Measurements from ENCODE around the gene PRELP.
"Not testable (repeated sequence)": the region's sequence is repeated elsewhere in the genome, so short reads cannot be mapped to it uniquely, and the experiment has no call there.

PRELP gene

DNA sequence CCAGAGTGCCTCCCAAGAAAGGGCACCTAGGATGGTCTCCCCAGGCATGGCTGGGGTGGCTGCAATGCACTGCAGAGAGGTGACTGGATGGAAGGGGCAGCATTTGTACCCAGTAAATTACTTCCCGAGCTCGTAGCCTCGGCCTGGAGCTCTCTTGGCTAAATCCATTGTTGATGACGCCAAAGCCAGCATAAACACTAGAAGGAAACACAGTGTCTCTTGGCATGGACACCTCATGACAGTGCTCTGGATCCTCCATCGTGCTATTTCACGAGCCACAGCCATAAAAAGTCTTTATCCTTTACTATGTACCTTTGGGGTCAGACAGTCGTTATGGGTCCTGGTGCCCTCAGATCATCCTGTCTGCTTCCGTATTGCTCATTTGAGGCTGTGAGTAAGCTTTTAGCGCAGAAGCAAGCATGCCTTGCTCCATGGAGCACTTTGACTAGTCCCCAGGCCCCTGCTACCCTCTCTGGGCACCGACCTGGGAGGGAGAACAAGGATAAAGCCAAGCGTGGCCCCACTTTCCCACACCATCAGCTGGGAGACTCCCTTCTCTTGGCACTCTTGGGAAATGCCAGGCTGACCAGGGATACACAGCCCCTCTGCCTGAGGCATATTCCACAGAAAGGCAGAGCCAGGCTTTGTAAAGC is 10.3 kb upstream of the PRELP start (continued):
- TF ChIP-seq ZBTB7A (tag by site-specific recombination; IDR thresholded peaks at IDR 0.05; ENCODE audit: low read depth) (no peak), FEZF1 (tag by site-specific recombination; IDR thresholded peaks at IDR 0.05) (no peak), ZNF571 (tag by site-specific recombination; IDR thresholded peaks at IDR 0.05) (no peak), ZFP41 (tag by site-specific recombination; IDR thresholded peaks at IDR 0.05; ENCODE audit: borderline replicate concordance) (no peak)

DNA sequence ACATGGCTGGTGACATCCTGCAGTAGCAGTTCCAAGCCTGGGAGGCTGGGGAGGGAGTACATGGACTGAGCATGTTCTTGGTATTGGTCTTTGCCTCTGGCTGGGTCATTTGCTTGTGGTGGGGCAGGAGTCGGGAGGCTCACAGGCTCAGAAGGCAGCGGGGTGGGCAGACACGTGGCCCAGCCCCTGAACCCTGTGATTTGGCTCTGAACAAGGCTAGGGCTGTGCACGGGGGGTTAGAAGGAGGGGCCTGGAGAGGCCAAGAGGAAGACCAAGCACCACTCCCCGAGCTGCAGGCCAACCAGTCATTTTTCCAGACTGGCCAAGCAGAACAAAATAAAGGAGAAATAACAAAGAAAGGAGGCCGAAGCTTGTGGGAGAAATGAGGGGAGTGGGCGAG is 9.7 kb upstream of the PRELP start:
- no peaks in the 10 kb centered on the region for H3K4me1 ChIP-seq (ENCODE audit: control insufficient read depth, insufficient read depth, low read length)
- H3K4me3 ChIP-seq (ENCODE audit: low read depth, low read length), result no peak overlapping the region
- no peaks in the 10 kb centered on the region for H3K9me3 ChIP-seq (ENCODE audit: control insufficient read depth, insufficient read depth, low read depth, low read length)
- no peak for TF ChIP-seq ZNF366 (tag by site-specific recombination; conservative IDR thresholded peaks at IDR 0.05)
- TF ChIP-seq ZNF433 (tag by site-specific recombination; IDR thresholded peaks at IDR 0.05; ENCODE audit: low read depth), result no peak
- TF ChIP-seq SCRT1 (tag by site-specific recombination; IDR thresholded peaks at IDR 0.05; ENCODE audit: borderline replicate concordance), result no peak
- TF ChIP-seq, protein P1, sequence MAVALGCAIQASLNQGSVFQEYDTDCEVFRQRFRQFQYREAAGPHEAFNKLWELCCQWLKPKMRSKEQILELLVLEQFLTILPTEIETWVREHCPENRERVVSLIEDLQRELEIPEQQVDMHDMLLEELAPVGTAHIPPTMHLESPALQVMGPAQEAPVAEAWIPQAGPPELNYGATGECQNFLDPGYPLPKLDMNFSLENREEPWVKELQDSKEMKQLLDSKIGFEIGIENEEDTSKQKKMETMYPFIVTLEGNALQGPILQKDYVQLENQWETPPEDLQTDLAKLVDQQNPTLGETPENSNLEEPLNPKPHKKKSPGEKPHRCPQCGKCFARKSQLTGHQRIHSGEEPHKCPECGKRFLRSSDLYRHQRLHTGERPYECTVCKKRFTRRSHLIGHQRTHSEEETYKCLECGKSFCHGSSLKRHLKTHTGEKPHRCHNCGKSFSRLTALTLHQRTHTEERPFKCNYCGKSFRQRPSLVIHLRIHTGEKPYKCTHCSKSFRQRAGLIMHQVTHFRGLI (tag by site-specific recombination; IDR thresholded peaks at IDR 0.05), result peak; percentile 97
- H3K36me3 ChIP-seq (ENCODE audit: control insufficient read depth in 2 of 2, insufficient read depth in 1 of 2, low read length in 2 of 2), result no peaks in the 10 kb centered on the region
- H3K27ac ChIP-seq (ENCODE audit: extremely low read depth, low read depth, low read length), result no peak overlapping the region
- POLR2A ChIA-PET, result no interaction called here
- CTCF ChIA-PET, result interaction anchor here (0.8 to 1.9 kb wide), 5 partner anchors 22 to 236 kb away, joined by 3 to 5 read pairs (median 4); no protein-coding TSS in a partner anchor

DNA sequence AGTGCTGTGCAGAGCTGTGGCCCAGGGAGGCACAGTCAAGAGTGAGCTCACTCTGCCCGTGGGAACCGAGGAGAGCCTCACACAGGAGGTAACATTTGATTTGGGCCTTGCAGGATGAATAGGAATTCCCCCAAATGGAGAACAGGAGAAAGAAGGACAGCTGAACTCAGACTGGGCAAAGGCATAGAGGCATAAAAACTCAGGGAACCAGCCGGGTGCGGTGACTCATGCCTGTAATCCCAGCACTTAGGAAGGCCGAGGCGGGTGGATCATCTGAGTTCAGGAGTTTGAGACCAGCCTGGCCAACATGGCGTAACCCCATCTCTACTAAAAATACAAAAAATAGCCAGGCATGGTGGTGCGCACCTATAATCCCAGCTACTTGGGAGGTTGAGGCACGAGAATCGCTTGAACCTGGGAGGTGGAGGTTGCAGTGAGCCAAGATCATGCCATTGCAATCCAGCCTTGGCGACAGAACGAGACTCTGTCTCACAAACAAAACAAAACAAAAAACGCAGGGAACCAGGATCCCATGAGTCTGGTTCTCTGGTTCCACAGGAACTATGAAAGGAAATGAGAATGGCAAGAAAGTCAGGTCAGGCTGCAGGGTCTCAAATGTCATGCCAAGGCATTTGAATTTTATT is 8.6 kb upstream of the PRELP start:
- H3K27ac ChIP-seq (ENCODE audit: extremely low read depth, low read depth, low read length); H3K9me3 ChIP-seq (ENCODE audit: control insufficient read depth, insufficient read depth, low read depth, low read length); H3K36me3 ChIP-seq (ENCODE audit: control insufficient read depth in 2 of 2, insufficient read depth in 1 of 2, low read length in 2 of 2); POLR2A ChIA-PET; H3K4me3 ChIP-seq (ENCODE audit: low read depth, low read length); H3K4me1 ChIP-seq (ENCODE audit: control insufficient read depth, insufficient read depth, low read length): not testable (repeated sequence)
- CTCF ChIA-PET, result interaction anchor here (0.8 to 1.9 kb wide), 4 partner anchors 37 to 235 kb away, joined by 3 to 5 read pairs (median 4); no protein-coding TSS in a partner anchor

DNA sequence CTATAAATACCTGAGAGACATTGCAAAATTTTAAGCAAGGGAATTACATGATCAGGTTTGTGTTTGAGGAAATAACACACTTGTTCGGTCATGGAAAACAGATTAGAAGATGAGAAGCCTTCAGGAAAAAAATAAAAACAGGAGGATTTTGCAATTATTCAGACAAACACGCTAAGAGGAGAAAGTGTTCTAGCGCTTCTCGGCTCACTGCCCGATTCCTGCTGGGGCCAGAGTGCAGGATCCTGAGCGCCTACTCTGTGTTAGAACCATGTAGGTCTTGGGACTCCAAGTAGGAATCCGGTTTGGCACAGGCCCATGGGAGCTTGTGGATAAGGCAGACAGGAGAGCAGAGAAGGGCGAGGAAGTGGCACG is 8.1 kb upstream of the PRELP start:
- POLR2A ChIA-PET, result no interaction called here
- Histone ChIP-seq H3K4me3 (ENCODE audit: low read depth, low read length) (no peak overlapping the region), H3K27ac (ENCODE audit: extremely low read depth, low read depth, low read length) (no peak overlapping the region), H3K4me1 (ENCODE audit: control insufficient read depth, insufficient read depth, low read length) (no peaks in the 10 kb centered on the region), H3K9me3 (ENCODE audit: control insufficient read depth, insufficient read depth, low read depth, low read length) (no peaks in the 10 kb centered on the region), H3K36me3 (ENCODE audit: control insufficient read depth in 2 of 2, insufficient read depth in 1 of 2, low read length in 2 of 2) (no peaks in the 10 kb centered on the region)
- CTCF ChIA-PET, result interaction anchor here (1.4 kb wide), 1 partner anchor 125 kb away, joined by 5 read pairs; no protein-coding TSS in a partner anchor
- TF ChIP-seq, protein P2, sequence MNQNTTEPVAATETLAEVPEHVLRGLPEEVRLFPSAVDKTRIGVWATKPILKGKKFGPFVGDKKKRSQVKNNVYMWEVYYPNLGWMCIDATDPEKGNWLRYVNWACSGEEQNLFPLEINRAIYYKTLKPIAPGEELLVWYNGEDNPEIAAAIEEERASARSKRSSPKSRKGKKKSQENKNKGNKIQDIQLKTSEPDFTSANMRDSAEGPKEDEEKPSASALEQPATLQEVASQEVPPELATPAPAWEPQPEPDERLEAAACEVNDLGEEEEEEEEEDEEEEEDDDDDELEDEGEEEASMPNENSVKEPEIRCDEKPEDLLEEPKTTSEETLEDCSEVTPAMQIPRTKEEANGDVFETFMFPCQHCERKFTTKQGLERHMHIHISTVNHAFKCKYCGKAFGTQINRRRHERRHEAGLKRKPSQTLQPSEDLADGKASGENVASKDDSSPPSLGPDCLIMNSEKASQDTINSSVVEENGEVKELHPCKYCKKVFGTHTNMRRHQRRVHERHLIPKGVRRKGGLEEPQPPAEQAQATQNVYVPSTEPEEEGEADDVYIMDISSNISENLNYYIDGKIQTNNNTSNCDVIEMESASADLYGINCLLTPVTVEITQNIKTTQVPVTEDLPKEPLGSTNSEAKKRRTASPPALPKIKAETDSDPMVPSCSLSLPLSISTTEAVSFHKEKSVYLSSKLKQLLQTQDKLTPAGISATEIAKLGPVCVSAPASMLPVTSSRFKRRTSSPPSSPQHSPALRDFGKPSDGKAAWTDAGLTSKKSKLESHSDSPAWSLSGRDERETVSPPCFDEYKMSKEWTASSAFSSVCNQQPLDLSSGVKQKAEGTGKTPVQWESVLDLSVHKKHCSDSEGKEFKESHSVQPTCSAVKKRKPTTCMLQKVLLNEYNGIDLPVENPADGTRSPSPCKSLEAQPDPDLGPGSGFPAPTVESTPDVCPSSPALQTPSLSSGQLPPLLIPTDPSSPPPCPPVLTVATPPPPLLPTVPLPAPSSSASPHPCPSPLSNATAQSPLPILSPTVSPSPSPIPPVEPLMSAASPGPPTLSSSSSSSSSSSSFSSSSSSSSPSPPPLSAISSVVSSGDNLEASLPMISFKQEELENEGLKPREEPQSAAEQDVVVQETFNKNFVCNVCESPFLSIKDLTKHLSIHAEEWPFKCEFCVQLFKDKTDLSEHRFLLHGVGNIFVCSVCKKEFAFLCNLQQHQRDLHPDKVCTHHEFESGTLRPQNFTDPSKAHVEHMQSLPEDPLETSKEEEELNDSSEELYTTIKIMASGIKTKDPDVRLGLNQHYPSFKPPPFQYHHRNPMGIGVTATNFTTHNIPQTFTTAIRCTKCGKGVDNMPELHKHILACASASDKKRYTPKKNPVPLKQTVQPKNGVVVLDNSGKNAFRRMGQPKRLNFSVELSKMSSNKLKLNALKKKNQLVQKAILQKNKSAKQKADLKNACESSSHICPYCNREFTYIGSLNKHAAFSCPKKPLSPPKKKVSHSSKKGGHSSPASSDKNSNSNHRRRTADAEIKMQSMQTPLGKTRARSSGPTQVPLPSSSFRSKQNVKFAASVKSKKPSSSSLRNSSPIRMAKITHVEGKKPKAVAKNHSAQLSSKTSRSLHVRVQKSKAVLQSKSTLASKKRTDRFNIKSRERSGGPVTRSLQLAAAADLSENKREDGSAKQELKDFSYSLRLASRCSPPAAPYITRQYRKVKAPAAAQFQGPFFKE (tag by site-specific recombination; IDR thresholded peaks at IDR 0.05; ENCODE audit: borderline replicate concordance), result no peak
- no peak for TF ChIP-seq ZNF670 (tag by site-specific recombination; IDR thresholded peaks at IDR 0.05; ENCODE audit: low read depth)
- no peak for TF ChIP-seq ZNF654 (tag by site-specific recombination; IDR thresholded peaks at IDR 0.05; ENCODE audit: low read depth)
- TF ChIP-seq, protein P3, sequence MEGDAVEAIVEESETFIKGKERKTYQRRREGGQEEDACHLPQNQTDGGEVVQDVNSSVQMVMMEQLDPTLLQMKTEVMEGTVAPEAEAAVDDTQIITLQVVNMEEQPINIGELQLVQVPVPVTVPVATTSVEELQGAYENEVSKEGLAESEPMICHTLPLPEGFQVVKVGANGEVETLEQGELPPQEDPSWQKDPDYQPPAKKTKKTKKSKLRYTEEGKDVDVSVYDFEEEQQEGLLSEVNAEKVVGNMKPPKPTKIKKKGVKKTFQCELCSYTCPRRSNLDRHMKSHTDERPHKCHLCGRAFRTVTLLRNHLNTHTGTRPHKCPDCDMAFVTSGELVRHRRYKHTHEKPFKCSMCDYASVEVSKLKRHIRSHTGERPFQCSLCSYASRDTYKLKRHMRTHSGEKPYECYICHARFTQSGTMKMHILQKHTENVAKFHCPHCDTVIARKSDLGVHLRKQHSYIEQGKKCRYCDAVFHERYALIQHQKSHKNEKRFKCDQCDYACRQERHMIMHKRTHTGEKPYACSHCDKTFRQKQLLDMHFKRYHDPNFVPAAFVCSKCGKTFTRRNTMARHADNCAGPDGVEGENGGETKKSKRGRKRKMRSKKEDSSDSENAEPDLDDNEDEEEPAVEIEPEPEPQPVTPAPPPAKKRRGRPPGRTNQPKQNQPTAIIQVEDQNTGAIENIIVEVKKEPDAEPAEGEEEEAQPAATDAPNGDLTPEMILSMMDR (tag by site-specific recombination; IDR thresholded peaks at IDR 0.05), result no peak
- TF ChIP-seq ZNF560 (tag by site-specific recombination; IDR thresholded peaks at IDR 0.05; ENCODE audit: borderline replicate concordance), result no peak
- TF ChIP-seq, protein P4, sequence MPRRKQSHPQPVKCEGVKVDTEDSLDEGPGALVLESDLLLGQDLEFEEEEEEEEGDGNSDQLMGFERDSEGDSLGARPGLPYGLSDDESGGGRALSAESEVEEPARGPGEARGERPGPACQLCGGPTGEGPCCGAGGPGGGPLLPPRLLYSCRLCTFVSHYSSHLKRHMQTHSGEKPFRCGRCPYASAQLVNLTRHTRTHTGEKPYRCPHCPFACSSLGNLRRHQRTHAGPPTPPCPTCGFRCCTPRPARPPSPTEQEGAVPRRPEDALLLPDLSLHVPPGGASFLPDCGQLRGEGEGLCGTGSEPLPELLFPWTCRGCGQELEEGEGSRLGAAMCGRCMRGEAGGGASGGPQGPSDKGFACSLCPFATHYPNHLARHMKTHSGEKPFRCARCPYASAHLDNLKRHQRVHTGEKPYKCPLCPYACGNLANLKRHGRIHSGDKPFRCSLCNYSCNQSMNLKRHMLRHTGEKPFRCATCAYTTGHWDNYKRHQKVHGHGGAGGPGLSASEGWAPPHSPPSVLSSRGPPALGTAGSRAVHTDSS (tag by site-specific recombination; IDR thresholded peaks at IDR 0.05), result no peak
